Right lobe of liver (tissue), 6 donors: ENCODE data around the gene ZNF253. TPM values are rescaled to one million over a fixed set of nuclear protein-coding genes. Genes with fewer than 3 reads are reported as not detected.
"Not testable (repeated sequence)": the region's sequence is repeated elsewhere in the genome, so short reads cannot be mapped to it uniquely, and the experiment has no call there.

Experiments
- ATAC-seq, 4 donors: fragments of 200-7000 bp; cut with Tn5 transposase; one replicate each; pipeline ENCODE4 v1.9.1; 2020; ENCODE audit warnings: mild to moderate bottlenecking in 4 of 4, moderate library complexity in 4 of 4
- DNase-seq, 3 donors: peaks; one replicate each; pipeline ENCODE4 v3.0.0-alpha.2; 2020
- H3K27ac ChIP-seq, 3 donors: fragments of 200-600 bp; one replicate each; pipeline ENCODE4 v1.8.0; 2022
- H3K27me3 ChIP-seq, 2 donors: fragments of 200-600 bp; one replicate each; pipeline ENCODE4 v1.8.0; 2022
- H3K36me3 ChIP-seq, 4 donors: fragments of 200-600 bp; sonication (generic) in 1 of 4; one replicate each; pipeline versions ENCODE4 v1.5.1 to v1.8.0; 2017 to 2022; ENCODE audit warnings: control low read depth in 1 of 4
- H3K4me1 ChIP-seq, 4 donors: fragments of 200-600 bp; sonication (generic) in 1 of 4; one replicate each; pipeline versions ENCODE4 v1.5.1 to v1.8.0; 2017 to 2022; ENCODE audit warnings: control low read depth in 1 of 4
- H3K4me3 ChIP-seq, 3 donors: fragments of 200-600 bp; one replicate each; pipeline ENCODE4 v1.8.0; 2022
- H3K9me3 ChIP-seq, 4 donors: fragments of 200-600 bp; sonication (generic) in 1 of 4; one replicate each; pipeline versions ENCODE4 v1.5.1 to v1.8.0; 2017 to 2022; ENCODE audit warnings: control low read depth in 1 of 4
- CTCF ChIP-seq, 4 donors: fragments of 200-600 bp in 3 of 4; fragments of 450-650 bp in 1 of 4; IDR thresholded peaks; one replicate each; pipeline versions ENCODE4 v1.5.1 to v1.8.0; 2016 to 2022; ENCODE audit warnings: antibody characterized with exemption in 4 of 4, mild to moderate bottlenecking in 2 of 4
- POLR2A ChIP-seq: fragments of 450-650 bp; IDR thresholded peaks from one replicate; pipeline ENCODE4 v1.6.1; 2017; ENCODE audit warnings: antibody characterized with exemption, mild to moderate bottlenecking
- WGBS: methylation state at CpG from one replicate; pipeline ENCODE4 v1.1.6; 2018; ENCODE audit warnings: low coverage, low lambda C conversion rate; ENCODE audit not compliant: insufficient coverage; ENCODE audit errors: missing lambda C conversion rate; 5-methylcytosine and 5-hydroxymethylcytosine counted together
- intact Hi-C, 2 donors: fragments of 100-400 bp; cut with DNase I; formaldehyde crosslinking; loops; one replicate each; pipeline versions ENCODE4 v1.11.2 to v1.14.1; 2022
- total RNA-seq, 6 experiments: library from RNA; depleted of rRNA in 2 of 6; stranded (reverse); fragments of >200 nt in 2 of 6; fragmentation: NEBNext Ultra II Directional in 3 of 6; extraction: Animal tissue kit (Norgen Biotek cat#: 25700) in 3 of 6; gene quantifications; one replicate each; pipeline versions ENCODE4 v1.1.0 to v1.2.4, GENCODE V29; 2016 to 2023
- donor health status: DM: no; HTN: yes; CAD: no.
- donor health status: DM: no; HTN: no; CAD: no.
- donor health status: DM: no; HTN: no; CAD: no.
- donor health status: DM: no; HTN: yes; CAD: no.
- donor health status: DM: no; HTN: yes; CAD: no.

Gene ZNF253
- total RNA-seq, 6 experiments from 2014 or later, result 3.6 to 6.7 (median 4.4) TPM

GRCh38 chr19:19909654-19910053 lies 44.0 kb downstream of the ZNF253 start:
- H3K27ac ChIP-seq, result no peak overlapping the region
- no peaks in the 10 kb centered on the region for H3K36me3 ChIP-seq
- intact Hi-C loops, result no loop called here
- no peaks in the 10 kb centered on the region for H3K4me1 ChIP-seq
- ATAC-seq (no peak), DNase-seq (no peak)
- H3K4me3 ChIP-seq, result no peak overlapping the region
- WGBS, result 82% methylated on average over 2 of the region's 2 CpGs
- TF ChIP-seq POLR2A, result no peak
- no peak for TF ChIP-seq CTCF (IDR thresholded peaks at IDR 0.05)
- H3K27me3 ChIP-seq, result no peaks in the 10 kb centered on the region
- peaks cover 0 to 4% (median 0%) of the 10 kb centered on the region in 4 donors for H3K9me3 ChIP-seq

GRCh38 chr19:19911150-19911549 lies 45.5 kb downstream of the ZNF253 start:
- Histone ChIP-seq H3K36me3 (no peaks in the 10 kb centered on the region), H3K4me3 (no peak overlapping the region), H3K9me3 (peaks cover 0 to 4% (median 0%) of the 10 kb centered on the region in 4 donors), H3K4me1 (no peaks in the 10 kb centered on the region), H3K27me3 (no peaks in the 10 kb centered on the region), H3K27ac (no peak overlapping the region)
- TF ChIP-seq CTCF (IDR thresholded peaks at IDR 0.05), result no peak
- TF ChIP-seq POLR2A, result no peak
- intact Hi-C loops, result no loop called here
- WGBS, result 69% methylated on average over 1 of the region's 1 CpG
- DNase-seq (no peak), ATAC-seq (no peak)

GRCh38 chr19:19914596-19914995 lies 48.9 kb downstream of the ZNF253 start:
- no peaks in the 10 kb centered on the region for H3K27me3 ChIP-seq
- TF ChIP-seq POLR2A, result no peak
- TF ChIP-seq CTCF (IDR thresholded peaks at IDR 0.05), result no peak

GRCh38 chr19:19930417-19930816 lies 64.7 kb downstream of the ZNF253 start:
- H3K4me1 ChIP-seq, H3K4me3 ChIP-seq, H3K27me3 ChIP-seq, intact Hi-C loops, ATAC-seq, H3K36me3 ChIP-seq, H3K27ac ChIP-seq: not testable (repeated sequence)
- peak; percentile 19 to 49 (median 41) for TF ChIP-seq CTCF (IDR thresholded peaks at IDR 0.05)
- 51% methylated on average over 6 of the region's 7 CpGs for WGBS
- DNase-seq, result peak in 1 of 3 donors; percentile 28
- H3K9me3 ChIP-seq, result peaks cover 0 to 29% (median 8%) of the 10 kb centered on the region in 4 donors

More at GRCh38 chr19:19914596-19914995, 48.9 kb downstream of the ZNF253 start:
- no peak overlapping the region for H3K27ac ChIP-seq
- DNase-seq, result no peak
- no peak for ATAC-seq
- H3K4me1 ChIP-seq, result no peaks in the 10 kb centered on the region
- intact Hi-C loops, result no loop called here
- no peaks in the 10 kb centered on the region for H3K36me3 ChIP-seq
- H3K4me3 ChIP-seq, result no peak overlapping the region
- H3K9me3 ChIP-seq, result peaks cover 0 to 3% (median 0%) of the 10 kb centered on the region in 4 donors
- 70% methylated on average over 3 of the region's 3 CpGs for WGBS

- intact Hi-C loops, H3K36me3 ChIP-seq, H3K4me3 ChIP-seq, H3K27ac ChIP-seq, H3K4me1 ChIP-seq, ATAC-seq, DNase-seq, H3K27me3 ChIP-seq: not testable (repeated sequence)
- 77% methylated on average over 3 of the region's 3 CpGs for WGBS
- peaks cover 0 to 29% (median 6%) of the 10 kb centered on the region in 4 donors for H3K9me3 ChIP-seq
Measured at GRCh38 chr19:19933432-19934314, 68.0 kb downstream of the ZNF253 start.
